ENCODE measurements around the gene INTS3.

DNA sequence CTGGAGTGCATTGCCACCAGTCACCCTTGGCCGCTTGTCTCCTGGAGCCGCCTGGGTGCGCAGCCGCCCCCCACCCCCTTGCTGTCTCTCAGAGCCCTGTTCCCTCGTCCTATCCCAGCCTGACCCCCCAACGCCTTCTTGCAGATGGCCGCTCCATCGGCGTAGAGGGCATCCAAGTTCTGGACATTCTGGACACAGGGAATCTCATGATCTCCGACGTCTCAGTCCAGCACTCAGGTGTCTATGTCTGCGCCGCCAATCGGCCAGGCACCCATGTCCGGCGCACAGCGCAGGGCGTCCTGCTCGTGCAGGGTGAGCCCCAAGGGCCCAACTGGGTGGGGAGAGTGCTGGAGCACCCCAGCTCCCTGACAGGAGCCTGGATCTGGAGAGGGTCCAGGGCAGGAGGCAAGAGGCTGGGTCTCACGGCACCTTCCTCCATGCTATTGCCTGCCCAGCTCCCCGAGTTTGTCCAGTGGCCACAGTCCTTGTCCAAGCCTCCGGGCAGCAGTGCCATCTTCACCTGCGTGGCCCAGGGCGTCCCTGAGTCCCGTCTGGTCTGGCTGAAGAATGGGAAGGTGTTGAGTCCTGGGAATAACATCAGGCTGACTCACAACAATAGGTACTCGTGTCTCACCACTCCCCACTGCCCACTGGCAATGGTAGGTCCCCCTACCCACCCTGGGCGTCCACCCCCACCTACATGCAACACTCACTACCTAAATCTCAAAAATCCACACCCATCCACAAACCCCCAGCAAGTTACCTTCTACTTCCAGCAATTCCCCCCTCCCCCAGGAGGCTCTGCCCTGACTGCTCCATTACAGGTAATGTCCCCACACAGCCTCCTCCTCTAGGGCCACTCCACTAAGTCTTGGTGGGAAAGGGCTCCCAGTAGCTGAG lies 72.0 kb downstream of the INTS3 start:
- TF ChIP-seq CTCF (IDR thresholded peaks at IDR 0.05) (no peak), POLR2A (IDR thresholded peaks at IDR 0.05) (no peak)
